ENCODE results near the gene FMN2.

FMN2 gene

GRCh38 chr1:240164742-240165141 is 73.1 kb downstream of the FMN2 start:
- no peak overlapping the region for H3K27ac Mint-ChIP-seq
- no peaks in the 10 kb centered on the region for H3K27me3 Mint-ChIP-seq (ENCODE audit: low read depth, poor library complexity)
- H3K4me1 Mint-ChIP-seq, result no peaks in the 10 kb centered on the region
- no peak for DNase-seq
- H3K4me3 Mint-ChIP-seq, result no peak overlapping the region
- H3K36me3 Mint-ChIP-seq (ENCODE audit: low read depth), result no peaks in the 10 kb centered on the region
- H3K9me3 Mint-ChIP-seq, result peaks cover 26% of the 10 kb centered on the region
- no peak for TF ChIP-seq CTCF (IDR thresholded peaks at IDR 0.05)

GRCh38 chr1:240169188-240169587 is 77.5 kb downstream of the FMN2 start:
- Mint-ChIP-seq H3K36me3 (ENCODE audit: low read depth) (no peaks in the 10 kb centered on the region), H3K27ac (no peak overlapping the region), H3K9me3 (peaks cover 17% of the 10 kb centered on the region), H3K4me1 (no peaks in the 10 kb centered on the region), H3K4me3 (no peak overlapping the region), H3K27me3 (ENCODE audit: low read depth, poor library complexity) (peaks cover 6% of the 10 kb centered on the region)
- DNase-seq, result no peak
- TF ChIP-seq CTCF (IDR thresholded peaks at IDR 0.05), result no peak

- H3K27ac Mint-ChIP-seq, result no peak overlapping the region
- no peak for TF ChIP-seq CTCF (IDR thresholded peaks at IDR 0.05)
- no peaks in the 10 kb centered on the region for H3K36me3 Mint-ChIP-seq (ENCODE audit: low read depth)
- peaks cover 6% of the 10 kb centered on the region for H3K9me3 Mint-ChIP-seq
- H3K4me3 Mint-ChIP-seq, result no peak overlapping the region
- no peak for DNase-seq
- H3K27me3 Mint-ChIP-seq (ENCODE audit: low read depth, poor library complexity), result peaks cover 6% of the 10 kb centered on the region
- H3K4me1 Mint-ChIP-seq, result no peaks in the 10 kb centered on the region
These were observed 78.6 kb downstream of the FMN2 start for GRCh38 chr1:240170266-240170665.

GRCh38 chr1:240170806-240171205 is 79.1 kb downstream of the FMN2 start:
- Mint-ChIP-seq H3K4me1 (no peaks in the 10 kb centered on the region), H3K9me3 (peaks cover under 1% of the 10 kb centered on the region), H3K4me3 (no peak overlapping the region), H3K27ac (peak overlapping the region; percentile 1), H3K27me3 (ENCODE audit: low read depth, poor library complexity) (peaks cover 6% of the 10 kb centered on the region), H3K36me3 (ENCODE audit: low read depth) (no peaks in the 10 kb centered on the region)
- no peak for DNase-seq
- TF ChIP-seq CTCF (IDR thresholded peaks at IDR 0.05), result no peak

GRCh38 chr1:240171907-240172306 is 80.2 kb downstream of the FMN2 start:
- no peaks in the 10 kb centered on the region for H3K4me1 Mint-ChIP-seq
- no peaks in the 10 kb centered on the region for H3K36me3 Mint-ChIP-seq (ENCODE audit: low read depth)
- no peak overlapping the region for H3K4me3 Mint-ChIP-seq
- H3K27me3 Mint-ChIP-seq (ENCODE audit: low read depth, poor library complexity), result peaks cover 6% of the 10 kb centered on the region
- DNase-seq, result no peak
- H3K9me3 Mint-ChIP-seq, result no peaks in the 10 kb centered on the region
- no peak for TF ChIP-seq CTCF (IDR thresholded peaks at IDR 0.05)
- no peak overlapping the region for H3K27ac Mint-ChIP-seq

GRCh38 chr1:240173836-240174235 is 82.2 kb downstream of the FMN2 start:
- H3K36me3 Mint-ChIP-seq (ENCODE audit: low read depth), result no peaks in the 10 kb centered on the region
- peaks cover 11% of the 10 kb centered on the region for H3K4me1 Mint-ChIP-seq
- no peaks in the 10 kb centered on the region for H3K9me3 Mint-ChIP-seq
- DNase-seq, result no peak
- no peak overlapping the region for H3K4me3 Mint-ChIP-seq
- H3K27me3 Mint-ChIP-seq (ENCODE audit: low read depth, poor library complexity), result peaks cover 6% of the 10 kb centered on the region
- TF ChIP-seq CTCF (IDR thresholded peaks at IDR 0.05), result no peak
- H3K27ac Mint-ChIP-seq, result no peak overlapping the region

Data from nephron progenitor cell (in vitro differentiated cells).